Activated CD8-positive, alpha-beta memory T cell treated with anti-CD3 and anti-CD28 coated beads, Interleukin-2, amount 50 U/mL, for 24 hours (primary cell): ENCODE measurements around the gene EVX1.

Experiments used
- DNase-seq: peaks from one replicate; pipeline ENCODE4 v3.0.0-alpha.2; 2020; ENCODE audit errors: extremely low read depth

The EVX1 gene

GRCh38 chr7:27249724-27250556, 7.3 kb downstream of the EVX1 start:
- no peak for DNase-seq

DNA sequence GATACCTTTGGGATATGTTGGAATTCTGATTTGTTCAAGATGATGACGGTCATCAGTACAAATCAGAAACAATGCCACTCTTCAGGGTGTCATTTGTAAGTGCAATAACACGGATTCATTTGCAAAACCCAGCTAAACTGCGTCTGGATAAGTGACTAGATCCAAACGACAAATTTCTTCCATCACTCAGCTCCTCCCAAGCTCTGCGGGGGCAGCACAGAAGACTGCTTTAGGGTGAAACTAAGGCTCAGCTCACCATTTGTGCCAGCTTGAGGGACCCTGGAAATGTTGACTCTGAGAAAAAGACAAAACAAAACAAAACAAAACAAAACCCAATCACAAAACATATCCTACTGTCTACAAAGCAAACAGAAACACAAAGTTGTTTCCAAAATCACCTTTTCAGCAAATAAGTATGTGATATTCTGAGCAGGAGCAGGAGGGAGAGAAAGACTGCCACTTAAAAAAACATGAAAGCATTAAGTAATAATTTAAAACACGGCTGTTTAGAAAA, 8.0 kb downstream of the EVX1 start:
- DNase-seq, result no peak

GRCh38 chr7:27251136-27251651, 8.6 kb downstream of the EVX1 start:
- DNase-seq, result no peak

- DNase-seq, result no peak
Measured at GRCh38 chr7:27251652-27252590, 9.3 kb downstream of the EVX1 start.

GRCh38 chr7:27254625-27255024, 12.0 kb downstream of the EVX1 start:
- no peak for DNase-seq

DNA sequence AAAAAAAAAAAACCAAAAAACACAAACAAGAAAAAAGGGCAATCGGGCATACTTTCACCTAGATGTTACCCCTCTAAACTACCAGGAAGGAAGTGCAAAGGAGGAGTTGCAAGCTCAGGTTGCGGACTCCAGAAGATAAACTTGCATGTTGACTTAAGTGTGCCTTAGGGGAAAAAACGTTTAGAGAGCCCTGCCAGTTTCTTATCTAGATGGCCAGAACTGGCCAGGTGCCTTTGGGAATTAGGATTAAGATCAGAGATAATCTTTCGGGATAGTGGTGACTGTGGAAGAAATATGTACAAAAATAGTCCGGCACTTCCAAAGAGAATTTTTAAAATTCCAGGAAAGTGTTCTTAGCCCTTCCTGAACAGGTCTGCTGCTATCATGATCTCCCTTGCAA, 17.6 kb downstream of the EVX1 start:
- no peak for DNase-seq

DNA sequence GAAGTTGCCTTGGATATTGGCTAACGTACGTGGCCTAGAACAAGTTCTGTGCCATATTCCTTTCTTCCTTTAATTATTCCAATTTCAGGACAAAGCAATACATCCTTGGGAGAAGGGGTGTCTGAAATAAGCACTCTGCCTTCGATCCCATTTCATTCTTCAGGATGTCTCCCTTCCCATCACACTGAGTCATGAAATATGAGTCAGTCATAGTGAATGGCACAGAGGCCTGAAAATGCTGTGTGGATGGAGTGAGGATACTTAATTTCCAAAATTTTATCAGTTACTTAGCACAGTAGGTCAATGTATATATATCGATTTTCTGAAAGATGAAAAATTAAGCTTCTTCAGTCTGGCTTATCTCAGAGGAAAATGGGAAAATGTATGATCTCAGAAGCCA, 19.5 kb downstream of the EVX1 start:
- no peak for DNase-seq

- no peak for DNase-seq
Measured at GRCh38 chr7:27263781-27264180, 21.2 kb downstream of the EVX1 start.

- no peak for DNase-seq
Measured at GRCh38 chr7:27269455-27269854, 26.9 kb downstream of the EVX1 start.

DNA sequence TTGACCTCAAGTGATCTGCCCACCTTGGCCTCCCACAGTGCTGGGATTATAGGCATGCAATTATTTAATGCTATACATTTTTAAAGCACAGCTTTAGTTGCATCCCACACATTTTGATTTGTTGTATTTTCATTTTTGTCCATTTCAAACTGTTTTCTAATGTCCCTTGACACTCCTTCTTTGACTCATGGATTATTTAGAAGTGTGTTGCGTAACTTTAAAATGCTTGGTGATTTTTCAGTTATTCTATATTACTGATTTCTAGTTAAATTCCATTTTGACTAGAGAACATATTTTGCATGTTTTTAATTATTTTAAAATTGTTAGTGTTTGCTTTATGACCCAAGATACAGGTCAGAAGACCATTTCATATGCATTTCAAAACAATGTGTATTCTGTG, 28.8 kb downstream of the EVX1 start:
- no peak for DNase-seq

DNA sequence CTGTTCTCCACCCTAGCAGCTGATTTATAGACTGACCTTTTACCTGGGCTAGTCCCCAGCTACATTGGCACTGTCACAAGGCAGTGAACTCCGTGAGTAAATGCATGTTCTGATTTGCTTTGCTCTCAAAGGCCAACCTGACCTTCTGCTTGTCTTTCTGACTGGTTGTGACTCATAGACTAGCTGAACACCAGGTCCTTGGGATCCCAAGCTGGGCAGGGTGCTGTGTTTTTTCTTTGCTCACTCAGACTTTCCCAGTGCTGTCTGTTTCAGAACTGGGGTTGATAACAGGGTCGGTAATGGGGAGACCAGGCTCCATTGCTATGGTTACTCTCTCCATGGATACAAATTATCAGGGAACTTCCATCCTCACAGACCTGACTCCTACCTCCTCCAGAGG, 35.0 kb downstream of the EVX1 start:
- no peak for DNase-seq

DNA sequence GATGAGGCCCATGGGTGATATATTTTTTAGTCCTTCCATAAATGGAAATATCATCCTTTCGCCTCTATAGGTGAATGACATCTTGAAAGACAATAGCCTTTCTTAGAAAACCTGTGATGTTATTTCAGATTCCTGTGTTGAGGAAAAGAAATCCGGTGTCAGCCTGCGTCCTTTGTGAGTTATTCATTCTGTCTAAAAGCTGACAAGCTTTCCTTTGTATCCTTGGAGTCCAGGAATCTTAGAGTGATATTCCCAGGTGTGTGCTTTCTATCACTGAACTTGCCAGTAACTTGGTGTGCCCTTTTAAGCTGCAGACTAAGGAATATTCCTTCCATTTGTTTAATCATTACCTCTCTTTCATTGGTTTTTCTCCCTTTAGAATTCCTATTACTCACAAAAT, 41.0 kb downstream of the EVX1 start:
- DNase-seq, result no peak

DNA sequence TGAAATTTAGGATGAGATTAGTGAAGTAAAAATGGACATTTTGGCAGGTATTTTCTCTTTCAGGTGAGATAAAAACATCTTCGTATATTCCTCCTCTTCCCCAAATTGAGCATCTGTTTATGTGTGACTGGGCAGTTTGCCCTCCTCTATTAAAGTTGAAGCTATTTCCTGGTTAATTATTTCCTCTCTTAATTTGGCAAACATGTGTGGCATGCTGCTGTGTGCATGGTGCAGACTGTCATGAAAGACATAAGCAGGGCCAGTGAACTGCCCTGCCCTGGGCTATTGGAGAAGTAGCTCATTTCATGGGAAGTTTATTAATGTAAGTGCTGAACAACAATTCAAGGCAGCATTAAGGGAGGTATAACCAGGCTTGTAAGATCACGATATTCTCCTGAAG, 52.6 kb downstream of the EVX1 start:
- no peak for DNase-seq

DNA sequence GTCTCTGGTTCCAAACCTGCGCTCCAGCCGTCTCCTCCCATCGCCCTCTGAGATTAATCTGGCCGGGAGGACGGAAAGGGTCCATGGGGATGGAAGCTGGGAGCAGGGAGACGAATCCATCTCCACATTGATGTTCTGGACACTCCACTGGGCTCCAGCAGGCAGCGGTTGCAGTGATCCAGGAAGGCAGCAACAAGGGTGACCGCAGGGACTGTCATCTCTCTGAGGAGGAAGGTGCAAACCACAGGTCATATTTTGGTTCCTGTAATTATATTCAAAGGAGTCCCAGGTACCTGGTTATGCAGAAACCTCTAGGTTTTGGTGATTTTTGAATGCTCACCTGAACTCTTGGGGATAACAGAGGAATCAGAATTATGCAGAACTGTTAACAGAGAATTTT, 54.8 kb downstream of the EVX1 start:
- no peak for DNase-seq
